ENCODE data around the gene DIS3L2.

DNA sequence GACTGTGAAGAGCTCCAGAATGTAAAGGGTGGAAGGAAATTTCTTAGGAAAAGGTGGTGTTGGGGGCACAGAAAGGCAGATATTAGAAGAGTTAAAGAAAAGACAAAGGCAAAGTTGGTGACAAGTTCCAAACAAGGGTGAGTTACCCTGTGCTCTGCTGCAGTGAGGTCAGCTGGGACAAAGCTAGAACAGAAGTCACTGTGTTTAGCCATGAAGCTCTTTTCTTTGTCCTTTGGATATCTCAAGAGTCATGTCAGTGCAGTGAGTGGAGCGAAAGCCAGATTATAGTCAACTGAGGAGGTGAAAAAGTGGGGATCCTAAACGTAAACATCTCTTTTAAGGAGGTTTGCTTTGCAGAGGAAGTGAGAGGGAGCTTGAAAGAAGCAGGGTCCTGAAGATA lies 229.3 kb downstream of the DIS3L2 start:
- TF ChIP-seq, protein P1, sequence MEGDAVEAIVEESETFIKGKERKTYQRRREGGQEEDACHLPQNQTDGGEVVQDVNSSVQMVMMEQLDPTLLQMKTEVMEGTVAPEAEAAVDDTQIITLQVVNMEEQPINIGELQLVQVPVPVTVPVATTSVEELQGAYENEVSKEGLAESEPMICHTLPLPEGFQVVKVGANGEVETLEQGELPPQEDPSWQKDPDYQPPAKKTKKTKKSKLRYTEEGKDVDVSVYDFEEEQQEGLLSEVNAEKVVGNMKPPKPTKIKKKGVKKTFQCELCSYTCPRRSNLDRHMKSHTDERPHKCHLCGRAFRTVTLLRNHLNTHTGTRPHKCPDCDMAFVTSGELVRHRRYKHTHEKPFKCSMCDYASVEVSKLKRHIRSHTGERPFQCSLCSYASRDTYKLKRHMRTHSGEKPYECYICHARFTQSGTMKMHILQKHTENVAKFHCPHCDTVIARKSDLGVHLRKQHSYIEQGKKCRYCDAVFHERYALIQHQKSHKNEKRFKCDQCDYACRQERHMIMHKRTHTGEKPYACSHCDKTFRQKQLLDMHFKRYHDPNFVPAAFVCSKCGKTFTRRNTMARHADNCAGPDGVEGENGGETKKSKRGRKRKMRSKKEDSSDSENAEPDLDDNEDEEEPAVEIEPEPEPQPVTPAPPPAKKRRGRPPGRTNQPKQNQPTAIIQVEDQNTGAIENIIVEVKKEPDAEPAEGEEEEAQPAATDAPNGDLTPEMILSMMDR (IDR thresholded peaks at IDR 0.05), result no peak
- no peak for TF ChIP-seq ZFX (IDR thresholded peaks at IDR 0.05; ENCODE audit: borderline replicate concordance)
